ENCODE results near the gene PDGFRB.

The PDGFRB gene

GRCh38 chr5:150155258-150156026 lies at the start of gene PDGFRB:
Gene PDGFRB, minus strand, starts transcription at chr5:150155845. Its CDS starts 18,798 bp downstream, at chr5:150137047.
- in situ Hi-C loops (cut with HindIII; ENCODE audit: low sequenced_read_pairs) = no loop called here

- in situ Hi-C loops (cut with HindIII; ENCODE audit: low sequenced_read_pairs) = no loop called here
Observed at GRCh38 chr5:150204590-150204960, 48.9 kb upstream of the PDGFRB start.

DNA sequence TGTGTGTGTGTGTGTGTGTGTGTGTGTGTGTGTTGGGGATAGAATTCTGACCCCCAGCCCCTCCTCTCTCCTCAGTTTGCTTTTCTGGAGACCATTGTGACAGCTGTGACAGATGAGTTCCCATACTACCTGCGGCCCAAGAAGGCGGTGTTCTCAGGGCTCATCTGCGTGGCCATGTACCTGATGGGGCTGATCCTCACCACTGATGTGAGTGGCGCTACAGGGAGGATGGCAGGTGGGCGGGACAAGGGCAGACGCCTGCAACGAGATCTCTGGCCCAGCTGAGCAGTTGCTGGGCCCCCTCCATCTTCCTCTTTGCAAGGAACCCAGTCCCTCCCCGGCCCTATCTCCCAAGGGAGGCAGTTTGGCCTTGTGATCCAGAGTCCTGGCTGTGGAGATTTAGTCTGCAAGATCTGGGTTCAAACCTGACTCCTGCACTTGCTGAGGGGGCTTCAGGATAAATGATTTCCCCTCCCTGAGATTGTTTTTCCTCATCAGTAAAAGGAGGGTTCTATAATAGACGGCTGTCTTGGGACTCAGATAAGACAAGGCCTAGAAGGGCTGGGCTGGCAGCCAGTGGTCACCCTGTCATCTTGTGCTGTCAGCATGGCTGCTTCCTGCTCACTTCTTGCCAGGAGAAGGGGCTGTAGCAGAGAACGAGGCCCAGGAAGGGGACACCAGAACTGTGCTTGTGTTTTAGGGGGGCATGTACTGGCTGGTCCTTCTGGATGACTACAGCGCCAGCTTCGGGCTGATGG lies 48.4 kb upstream of the PDGFRB start:
- in situ Hi-C loops (cut with HindIII; ENCODE audit: low sequenced_read_pairs) = no loop called here

DNA sequence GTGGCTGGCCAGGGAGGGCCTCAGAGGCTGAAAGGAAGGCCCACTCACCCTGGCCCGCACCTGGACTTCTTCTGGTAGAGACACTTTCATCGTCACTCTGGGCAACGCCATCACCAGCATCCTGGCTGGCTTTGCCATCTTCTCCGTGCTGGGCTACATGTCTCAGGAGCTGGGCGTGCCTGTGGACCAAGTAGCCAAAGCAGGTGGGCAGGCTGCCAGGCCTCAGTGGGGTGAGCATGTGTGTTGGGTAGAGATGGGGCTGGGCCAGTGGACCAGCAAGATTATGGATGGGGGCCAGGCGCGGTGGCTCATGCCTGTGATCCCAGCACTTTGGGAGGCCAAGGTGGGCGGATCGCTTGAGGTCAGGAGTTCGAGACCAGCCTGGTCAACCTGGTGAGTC lies 46.9 kb upstream of the PDGFRB start:
- in situ Hi-C loops (cut with HindIII; ENCODE audit: low sequenced_read_pairs) = no loop called here

DNA sequence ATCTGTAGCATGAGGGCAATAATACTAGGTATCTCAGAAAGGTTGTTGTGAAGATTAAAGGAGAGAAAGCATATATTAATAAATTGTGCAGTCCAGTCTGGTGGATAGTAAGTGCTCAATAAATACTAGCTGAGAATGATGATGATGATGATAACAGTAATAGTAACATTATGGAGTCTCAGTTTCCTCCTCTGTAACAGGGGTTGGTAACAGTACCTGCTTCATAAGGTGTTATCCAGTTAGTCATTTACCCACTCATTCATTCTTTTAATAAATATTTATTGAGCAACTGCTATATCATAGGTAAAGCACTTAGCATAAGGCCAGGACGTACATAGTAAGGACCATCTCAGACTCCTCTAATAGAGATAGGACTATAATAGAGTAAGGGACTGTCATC lies 41.8 kb upstream of the PDGFRB start:
- in situ Hi-C loops (cut with HindIII; ENCODE audit: low sequenced_read_pairs) = no loop called here

- in situ Hi-C loops (cut with HindIII; ENCODE audit: low sequenced_read_pairs) = no loop called here
Observed at GRCh38 chr5:150196986-150197385, 41.3 kb upstream of the PDGFRB start.

GRCh38 chr5:150196514-150196913 lies 40.9 kb upstream of the PDGFRB start:
- in situ Hi-C loops (cut with HindIII; ENCODE audit: low sequenced_read_pairs) = no loop called here

- in situ Hi-C loops (cut with HindIII; ENCODE audit: low sequenced_read_pairs) = no loop called here
Observed at GRCh38 chr5:150195736-150196485, 40.3 kb upstream of the PDGFRB start.

- in situ Hi-C loops (cut with HindIII; ENCODE audit: low sequenced_read_pairs) = no loop called here
Observed at GRCh38 chr5:150192462-150192861, 36.8 kb upstream of the PDGFRB start.

DNA sequence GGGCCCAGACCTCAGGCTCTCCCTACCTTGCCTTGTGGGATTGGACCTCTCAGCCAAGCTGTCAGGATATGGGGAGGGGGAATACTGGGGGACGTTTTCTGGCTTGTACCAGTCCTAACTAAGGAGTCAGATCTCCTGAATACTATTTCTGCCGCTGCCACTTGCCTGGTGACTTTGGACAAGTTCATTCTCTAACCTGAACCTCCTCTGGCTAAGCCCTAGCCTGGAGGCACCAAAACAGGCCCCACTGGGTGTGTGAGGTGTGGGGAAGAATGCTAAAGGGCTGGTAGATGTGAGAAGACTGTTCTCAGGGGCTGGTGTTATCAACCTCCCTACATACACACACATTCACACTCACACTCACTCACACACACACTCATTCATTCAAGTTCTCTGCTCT lies 35.3 kb upstream of the PDGFRB start:
- in situ Hi-C loops (cut with HindIII; ENCODE audit: low sequenced_read_pairs) = no loop called here

DNA sequence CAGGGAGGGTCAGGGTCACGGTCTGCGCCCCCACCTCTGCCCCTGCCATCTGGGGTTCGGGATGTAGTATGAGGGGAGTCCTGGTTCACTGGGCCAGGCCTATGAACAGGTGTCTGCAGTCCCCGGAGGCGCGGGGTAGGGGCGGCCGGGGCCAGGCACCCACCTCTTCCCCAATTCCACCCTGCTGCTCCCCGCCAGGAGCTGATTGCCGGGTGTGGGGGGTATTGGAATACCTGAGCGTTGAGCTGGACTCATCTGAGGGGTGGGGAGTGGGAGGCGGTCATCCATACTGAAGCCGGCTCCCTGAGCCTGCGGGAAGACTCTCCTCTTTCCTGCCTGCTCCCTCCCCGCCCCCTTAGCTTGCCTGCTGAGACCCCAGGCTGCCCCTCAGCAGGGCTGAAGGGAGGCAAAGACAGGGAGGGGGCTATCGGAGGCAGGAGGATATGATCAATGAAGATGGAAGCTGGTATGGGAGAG lies 34.9 kb upstream of the PDGFRB start:
- in situ Hi-C loops (cut with HindIII; ENCODE audit: low sequenced_read_pairs) = no loop called here

- in situ Hi-C loops (cut with HindIII; ENCODE audit: low sequenced_read_pairs) = no loop called here
Observed at GRCh38 chr5:150189728-150190502, 34.3 kb upstream of the PDGFRB start, which contains the start of gene SLC6A7. Gene SLC6A7, plus strand, starts transcription at chr5:150190062. Its CDS starts 266 bp downstream, at chr5:150190328.

- in situ Hi-C loops (cut with HindIII; ENCODE audit: low sequenced_read_pairs) = no loop called here
Observed at GRCh38 chr5:150189326-150189725, 33.7 kb upstream of the PDGFRB start.

DNA sequence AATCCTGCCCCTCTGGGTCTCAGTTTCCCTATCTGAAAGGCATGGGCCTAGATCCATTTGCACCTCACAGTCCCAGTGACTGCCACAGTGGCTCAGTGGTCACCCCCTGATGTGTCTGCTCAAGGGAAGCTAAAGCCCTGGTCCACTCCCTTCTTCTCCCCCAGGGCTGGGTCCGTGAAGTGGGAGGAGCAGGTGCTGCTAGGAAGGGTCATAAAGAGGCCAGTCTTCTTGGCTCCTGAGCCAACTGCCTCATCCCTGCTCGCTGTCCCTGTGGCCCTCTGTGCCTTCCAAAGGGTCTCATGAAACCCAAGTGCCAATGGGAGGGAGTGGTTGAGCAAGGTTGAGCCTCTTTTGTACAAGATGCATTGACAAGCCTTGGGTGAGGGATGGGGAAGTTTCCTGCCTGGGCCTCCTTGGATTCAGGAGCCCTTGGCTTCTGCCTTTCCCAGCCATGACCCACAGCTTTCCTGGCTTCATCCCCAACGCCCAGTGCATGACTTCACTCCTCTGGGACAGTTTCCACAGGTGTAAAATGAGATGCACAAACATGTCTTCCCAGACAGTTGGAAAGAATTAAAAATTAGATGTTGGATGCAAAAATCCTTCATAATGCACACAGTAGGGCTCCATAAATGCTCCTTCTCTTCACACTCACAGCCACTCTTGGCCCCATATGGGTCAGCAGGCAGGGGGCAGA lies 32.6 kb upstream of the PDGFRB start:
- in situ Hi-C loops (cut with HindIII; ENCODE audit: low sequenced_read_pairs) = no loop called here

- in situ Hi-C loops (cut with HindIII; ENCODE audit: low sequenced_read_pairs) = no loop called here
Observed at GRCh38 chr5:150186897-150187296, 31.3 kb upstream of the PDGFRB start.

GRCh38 chr5:150186137-150186536 lies 30.5 kb upstream of the PDGFRB start:
- in situ Hi-C loops (cut with HindIII; ENCODE audit: low sequenced_read_pairs) = no loop called here

- in situ Hi-C loops (cut with HindIII; ENCODE audit: low sequenced_read_pairs) = no loop called here
Observed at GRCh38 chr5:150184990-150185912, 29.6 kb upstream of the PDGFRB start.

DNA sequence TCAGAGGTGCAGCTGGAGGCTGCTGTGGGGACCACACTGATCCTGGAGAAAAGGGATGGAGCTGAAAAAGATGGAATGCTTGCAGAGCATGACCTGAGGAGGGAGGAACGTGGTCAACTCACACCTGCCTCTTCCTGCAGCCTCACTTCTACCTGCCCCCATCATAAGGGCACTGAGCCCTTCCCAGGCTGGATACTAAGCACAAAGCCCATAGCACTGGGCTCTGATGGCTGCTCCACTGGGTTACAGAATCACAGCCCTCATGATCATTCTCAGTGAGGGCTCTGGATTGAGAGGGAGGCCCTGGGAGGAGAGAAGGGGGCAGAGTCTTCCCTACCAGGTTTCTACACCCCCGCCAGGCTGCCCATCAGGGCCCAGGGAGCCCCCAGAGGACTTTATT lies 28.4 kb upstream of the PDGFRB start:
- in situ Hi-C loops (cut with HindIII; ENCODE audit: low sequenced_read_pairs) = no loop called here

- in situ Hi-C loops (cut with HindIII; ENCODE audit: low sequenced_read_pairs) = no loop called here
Observed at GRCh38 chr5:150183436-150183835, 27.8 kb upstream of the PDGFRB start.
